Hepatocyte (in vitro differentiated cells): ENCODE data around the gene RASGRF1.

ENCODE experiments used
- EZH2 ChIP-seq: fragments of 200-600 bp; sonication (generic); IDR thresholded peaks from 2 replicates; pipeline ENCODE4 v1.6.1; 2016; ENCODE audit warnings: antibody characterized with exemption, mild to moderate bottlenecking, borderline replicate concordance
- EZH2phosphoT487 ChIP-seq: fragments of 200-600 bp; sonication (generic); IDR thresholded peaks from one replicate; pipeline ENCODE4 v1.6.1; 2018; ENCODE audit warnings: antibody characterized with exemption, mild to moderate bottlenecking, low read depth, moderate library complexity; ENCODE audit not compliant: unreplicated experiment, severe bottlenecking
- TF ChIP-seq, protein P1 (sequence below): fragments of 200-600 bp; sonication (generic); IDR thresholded peaks from 2 replicates; pipeline ENCODE4 v1.5.1; 2016; ENCODE audit warnings: antibody characterized with exemption, mild to moderate bottlenecking; ENCODE audit not compliant: poor library complexity

DNA sequence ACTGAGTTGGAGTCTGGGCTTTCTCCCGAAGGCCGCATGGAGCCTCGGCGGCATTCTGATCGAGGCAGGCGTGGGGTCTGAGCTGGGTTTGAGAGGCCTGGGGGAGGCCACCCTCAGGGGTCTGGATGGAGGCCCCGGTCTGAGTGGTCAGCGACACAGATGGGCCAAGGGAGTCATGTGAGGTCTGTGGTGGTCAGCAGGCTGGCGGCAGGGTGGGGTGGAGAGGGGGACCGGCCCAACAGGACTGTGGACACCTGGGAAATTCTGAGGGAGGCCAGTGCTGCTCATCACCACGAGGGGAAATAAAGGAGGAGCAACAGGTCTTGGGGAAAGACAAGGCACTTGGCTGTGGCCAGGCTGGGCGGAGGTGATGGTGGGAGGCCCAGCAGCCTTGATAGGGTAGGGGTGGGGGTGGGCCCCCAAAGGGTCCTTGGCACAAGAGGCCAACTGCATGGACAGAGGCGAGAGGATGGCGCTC lies 161.9 kb downstream of the RASGRF1 start:
- TF ChIP-seq, protein P1, sequence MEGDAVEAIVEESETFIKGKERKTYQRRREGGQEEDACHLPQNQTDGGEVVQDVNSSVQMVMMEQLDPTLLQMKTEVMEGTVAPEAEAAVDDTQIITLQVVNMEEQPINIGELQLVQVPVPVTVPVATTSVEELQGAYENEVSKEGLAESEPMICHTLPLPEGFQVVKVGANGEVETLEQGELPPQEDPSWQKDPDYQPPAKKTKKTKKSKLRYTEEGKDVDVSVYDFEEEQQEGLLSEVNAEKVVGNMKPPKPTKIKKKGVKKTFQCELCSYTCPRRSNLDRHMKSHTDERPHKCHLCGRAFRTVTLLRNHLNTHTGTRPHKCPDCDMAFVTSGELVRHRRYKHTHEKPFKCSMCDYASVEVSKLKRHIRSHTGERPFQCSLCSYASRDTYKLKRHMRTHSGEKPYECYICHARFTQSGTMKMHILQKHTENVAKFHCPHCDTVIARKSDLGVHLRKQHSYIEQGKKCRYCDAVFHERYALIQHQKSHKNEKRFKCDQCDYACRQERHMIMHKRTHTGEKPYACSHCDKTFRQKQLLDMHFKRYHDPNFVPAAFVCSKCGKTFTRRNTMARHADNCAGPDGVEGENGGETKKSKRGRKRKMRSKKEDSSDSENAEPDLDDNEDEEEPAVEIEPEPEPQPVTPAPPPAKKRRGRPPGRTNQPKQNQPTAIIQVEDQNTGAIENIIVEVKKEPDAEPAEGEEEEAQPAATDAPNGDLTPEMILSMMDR = no peak
- no peak for TF ChIP-seq EZH2
- no peak for TF ChIP-seq EZH2phosphoT487
